Neuron (in vitro differentiated cells): ENCODE results near the gene SLC47A1.

Source experiments
- H2AFZ ChIP-seq: one replicate; pipeline ENCODE4 v1.6.1; 2013; ENCODE audit warnings: low read depth, mild to moderate bottlenecking, inconsistent platforms, low read length, moderate library complexity
- H3K27me3 ChIP-seq: one replicate; pipeline ENCODE4 v1.6.1; 2013; ENCODE audit warnings: low read length; ENCODE audit not compliant: insufficient read depth
- H3K36me3 ChIP-seq: one replicate; pipeline ENCODE4 v1.6.1; 2013; ENCODE audit warnings: low read length; ENCODE audit not compliant: insufficient read depth
- H3K4me1 ChIP-seq: one replicate; pipeline ENCODE4 v1.6.1; 2013; ENCODE audit warnings: low read length; ENCODE audit not compliant: insufficient read depth
- H3K4me3 ChIP-seq: 2 replicates; pipeline ENCODE4 v1.5.1; 2013; ENCODE audit warnings: mild to moderate bottlenecking, low read length, moderate library complexity
- H3K9me3 ChIP-seq: one replicate; pipeline ENCODE4 v1.6.1; 2013; ENCODE audit warnings: low read length

SLC47A1 gene

DNA sequence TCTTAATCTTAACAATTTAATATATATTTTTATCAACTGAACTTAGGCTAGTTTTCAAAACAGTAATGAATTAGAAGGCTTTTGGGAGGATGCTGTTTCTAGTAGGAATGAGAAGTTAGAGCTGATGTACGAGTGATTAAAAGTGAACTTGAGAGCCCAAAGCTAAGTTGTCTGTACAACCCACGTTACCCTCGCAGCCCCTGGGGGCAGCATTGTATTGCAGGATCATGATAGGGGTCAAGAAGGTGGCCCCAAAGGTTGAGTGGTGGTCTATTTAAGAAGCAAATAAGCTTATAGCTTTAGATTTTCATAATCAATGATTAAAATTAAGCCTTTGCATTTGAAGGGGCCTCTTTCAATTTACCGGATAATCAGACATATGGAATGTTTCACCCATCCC is 81.2 kb downstream of the SLC47A1 start:
- Histone ChIP-seq H3K4me1 (no peaks in the 10 kb centered on the region), H3K27me3 (peaks cover 2% of the 10 kb centered on the region), H3K9me3 (peaks cover 10% of the 10 kb centered on the region), H3K36me3 (no peaks in the 10 kb centered on the region), H2AFZ (no peak overlapping the region), H3K4me3 (no peak overlapping the region)

GRCh38 chr17:19618015-19618414 is 84.4 kb downstream of the SLC47A1 start:
- H3K9me3 ChIP-seq: peaks cover 10% of the 10 kb centered on the region
- no peak overlapping the region for H3K4me3 ChIP-seq
- H2AFZ ChIP-seq: no peak overlapping the region
- H3K27me3 ChIP-seq: peaks cover 2% of the 10 kb centered on the region
- H3K36me3 ChIP-seq: no peaks in the 10 kb centered on the region
- H3K4me1 ChIP-seq: no peaks in the 10 kb centered on the region

- H3K36me3 ChIP-seq: no peaks in the 10 kb centered on the region
- no peaks in the 10 kb centered on the region for H3K4me1 ChIP-seq
- H3K9me3 ChIP-seq: peaks cover 10% of the 10 kb centered on the region
- H2AFZ ChIP-seq: no peak overlapping the region
- no peak overlapping the region for H3K4me3 ChIP-seq
- peaks cover 2% of the 10 kb centered on the region for H3K27me3 ChIP-seq
These were observed 86.2 kb downstream of the SLC47A1 start for GRCh38 chr17:19619705-19620325.

- H2AFZ ChIP-seq: no peak overlapping the region
- no peak overlapping the region for H3K4me3 ChIP-seq
- no peaks in the 10 kb centered on the region for H3K36me3 ChIP-seq
- peaks cover 6% of the 10 kb centered on the region for H3K27me3 ChIP-seq
- H3K9me3 ChIP-seq: peaks cover 8% of the 10 kb centered on the region
- H3K4me1 ChIP-seq: no peaks in the 10 kb centered on the region
These were observed 88.0 kb downstream of the SLC47A1 start for GRCh38 chr17:19621697-19622096.

DNA sequence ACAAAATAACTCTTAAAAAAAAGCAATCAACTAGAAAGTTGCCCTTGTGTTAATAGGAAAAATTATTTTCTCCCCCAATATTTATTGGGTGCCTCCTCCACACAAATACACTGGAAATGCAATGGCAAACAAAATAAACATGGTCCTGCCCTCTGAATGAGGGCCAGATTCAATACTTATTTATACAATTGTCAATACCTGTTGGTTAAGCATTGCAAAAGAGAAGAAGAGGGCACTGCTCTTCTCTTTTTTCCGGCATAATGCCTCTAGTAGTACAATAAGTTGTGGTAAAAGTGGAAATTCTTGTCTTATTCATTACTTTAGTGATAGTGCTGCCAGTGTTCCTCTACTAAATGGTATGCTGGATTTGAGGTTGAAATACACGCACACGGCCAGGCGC is 92.4 kb downstream of the SLC47A1 start:
- no peak overlapping the region for H3K4me3 ChIP-seq
- H3K36me3 ChIP-seq: no peaks in the 10 kb centered on the region
- H3K4me1 ChIP-seq: no peaks in the 10 kb centered on the region
- H2AFZ ChIP-seq: no peak overlapping the region
- no peaks in the 10 kb centered on the region for H3K9me3 ChIP-seq
- H3K27me3 ChIP-seq: peaks cover 6% of the 10 kb centered on the region
